T-helper 2 cell treated with Interferon-gamma antibody and Interleukin-4, amounts not matched to agents 5 μg/mL and 100 μg/mL, for 36 hours (primary cell): Measurements from ENCODE around the gene SAMD1.
"Not testable (repeated sequence)": the region's sequence is repeated elsewhere in the genome, so short reads cannot be mapped to it uniquely, and the experiment has no call there.

Source experiments
- DNase-seq: peaks from one replicate; pipeline ENCODE4 v3.0.0; 2021; ENCODE audit warnings: low spot score
- H3K27ac Mint-ChIP-seq: one replicate; pipeline ENCODE4 v1.8.0; 2021; ENCODE audit warnings: mild to moderate bottlenecking, mixed read lengths
- H3K27me3 Mint-ChIP-seq: one replicate; pipeline ENCODE4 v1.8.0; 2021; ENCODE audit warnings: low read depth, mixed read lengths
- H3K36me3 Mint-ChIP-seq: one replicate; pipeline ENCODE4 v1.8.0; 2021; ENCODE audit warnings: low read depth, mixed read lengths
- H3K4me1 Mint-ChIP-seq: one replicate; pipeline ENCODE4 v1.8.0; 2021; ENCODE audit warnings: low read depth, mixed read lengths
- H3K4me3 Mint-ChIP-seq: one replicate; pipeline ENCODE4 v1.8.0; 2022; ENCODE audit warnings: mild to moderate bottlenecking, moderate library complexity, mixed read lengths
- H3K9me3 Mint-ChIP-seq: one replicate; pipeline ENCODE4 v1.8.0; 2021; ENCODE audit warnings: mixed read lengths

SAMD1 gene

DNA sequence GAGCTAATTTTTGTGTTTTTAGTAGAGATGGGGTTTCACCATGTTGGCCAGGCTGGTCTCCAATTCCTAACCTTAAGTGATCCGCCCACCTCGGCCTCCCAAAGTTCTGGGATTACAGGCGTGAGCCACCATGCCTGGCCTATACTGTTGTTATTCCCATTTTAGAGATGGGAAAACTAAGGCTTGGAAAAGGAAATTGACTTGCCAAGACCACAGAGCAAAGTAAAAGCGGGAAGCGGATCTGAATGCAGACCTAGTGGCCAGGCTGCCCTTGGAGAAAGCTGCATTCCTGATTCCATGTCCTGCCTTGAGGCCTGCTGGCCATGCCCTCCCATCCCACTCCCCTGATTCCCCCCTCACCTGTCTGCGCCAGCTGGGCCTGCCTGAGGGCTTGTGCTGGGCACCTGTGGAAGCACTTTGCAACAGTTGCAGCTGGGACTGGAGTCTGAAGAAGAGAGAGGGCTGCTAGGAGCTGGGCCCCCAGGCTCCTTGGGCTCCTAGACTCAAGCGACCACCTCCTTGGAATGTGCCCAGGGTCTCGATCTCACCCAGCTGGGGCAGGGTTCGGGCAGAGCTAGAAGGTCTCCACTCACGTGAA is 34.4 kb downstream of the SAMD1 start:
- Mint-ChIP-seq H3K36me3 (peaks cover 22% of the 10 kb centered on the region), H3K4me3 (no peak overlapping the region), H3K27me3 (peaks cover 30% of the 10 kb centered on the region), H3K9me3 (no peaks in the 10 kb centered on the region), H3K27ac (no peak overlapping the region), H3K4me1 (peaks cover 15% of the 10 kb centered on the region)
- DNase-seq = no peak

DNA sequence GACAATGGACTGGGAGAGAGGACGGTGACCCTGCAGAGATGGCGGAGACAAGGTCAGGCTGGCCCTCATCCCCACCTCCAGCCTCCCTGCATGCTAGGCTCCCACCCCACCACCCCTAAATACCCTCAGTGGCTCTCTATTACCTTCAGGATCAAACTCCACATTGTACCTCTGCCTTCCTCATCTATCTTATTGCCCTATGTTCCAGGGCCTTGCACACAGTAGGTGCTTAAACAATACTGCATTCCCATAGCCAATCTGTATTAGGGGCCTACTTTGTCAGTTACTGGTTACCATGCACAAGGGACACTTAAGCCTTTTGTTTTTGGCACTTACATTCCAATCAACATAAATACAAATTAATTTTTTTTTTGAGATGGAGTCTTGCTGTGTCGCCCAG is 35.2 kb downstream of the SAMD1 start:
- Mint-ChIP-seq H3K4me1 (peaks cover 15% of the 10 kb centered on the region), H3K36me3 (peaks cover 28% of the 10 kb centered on the region), H3K4me3 (no peak overlapping the region), H3K9me3 (no peaks in the 10 kb centered on the region), H3K27me3 (peaks cover 28% of the 10 kb centered on the region), H3K27ac (no peak overlapping the region)
- DNase-seq = no peak

DNA sequence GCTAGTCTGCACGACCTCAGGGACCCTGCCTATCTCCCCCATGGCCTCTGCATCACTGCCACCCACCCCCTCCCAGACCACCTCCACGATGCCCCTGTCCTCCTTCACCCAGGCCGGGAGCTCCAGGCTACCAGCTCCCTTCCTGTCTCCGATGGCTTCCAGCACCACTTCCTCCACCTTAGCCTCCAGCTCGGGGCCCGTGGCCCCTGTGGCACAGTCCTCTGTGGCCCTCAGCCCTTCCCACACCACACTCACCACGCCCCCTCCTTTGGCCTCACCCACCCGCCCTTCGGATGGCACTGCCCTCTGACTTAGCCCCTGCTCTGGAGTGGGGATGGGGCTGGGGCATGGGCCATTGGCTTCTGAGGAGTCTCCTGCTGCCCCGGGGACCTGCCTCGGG is 35.8 kb downstream of the SAMD1 start:
- peaks cover 25% of the 10 kb centered on the region for H3K27me3 Mint-ChIP-seq
- DNase-seq = no peak

DNA sequence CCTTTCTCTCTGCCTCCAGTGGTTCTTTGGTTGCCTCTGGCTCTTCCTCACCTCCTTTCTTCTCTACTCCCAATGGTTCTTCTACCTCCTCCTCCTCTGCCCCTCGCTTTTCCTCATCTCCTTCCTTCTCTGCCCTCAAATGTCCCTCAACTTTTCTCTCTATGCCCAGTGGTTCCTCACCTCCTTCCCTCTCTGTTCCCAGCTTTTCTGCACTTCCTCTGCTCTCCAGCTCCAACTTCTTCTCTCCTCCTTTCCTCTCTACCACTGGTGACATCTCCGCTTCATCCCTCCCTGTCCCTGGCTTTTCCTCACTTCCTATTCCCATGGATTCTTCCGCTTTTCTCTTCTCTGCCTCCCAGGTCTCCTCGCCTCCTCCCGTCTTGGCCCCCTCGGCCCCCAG is 36.5 kb downstream of the SAMD1 start:
- Mint-ChIP-seq H3K27ac (peak overlapping the region; percentile 27), H3K36me3 (peaks cover 37% of the 10 kb centered on the region), H3K4me3 (no peak overlapping the region), H3K27me3 (peaks cover 22% of the 10 kb centered on the region), H3K4me1 (peaks cover 15% of the 10 kb centered on the region), H3K9me3 (no peaks in the 10 kb centered on the region)
- DNase-seq = no peak

More for the DNA sequence above, 35.8 kb downstream of the SAMD1 start:
- no peak overlapping the region for H3K27ac Mint-ChIP-seq
- H3K4me3 Mint-ChIP-seq = no peak overlapping the region
- no peaks in the 10 kb centered on the region for H3K9me3 Mint-ChIP-seq
- peaks cover 33% of the 10 kb centered on the region for H3K36me3 Mint-ChIP-seq
- peaks cover 15% of the 10 kb centered on the region for H3K4me1 Mint-ChIP-seq

DNA sequence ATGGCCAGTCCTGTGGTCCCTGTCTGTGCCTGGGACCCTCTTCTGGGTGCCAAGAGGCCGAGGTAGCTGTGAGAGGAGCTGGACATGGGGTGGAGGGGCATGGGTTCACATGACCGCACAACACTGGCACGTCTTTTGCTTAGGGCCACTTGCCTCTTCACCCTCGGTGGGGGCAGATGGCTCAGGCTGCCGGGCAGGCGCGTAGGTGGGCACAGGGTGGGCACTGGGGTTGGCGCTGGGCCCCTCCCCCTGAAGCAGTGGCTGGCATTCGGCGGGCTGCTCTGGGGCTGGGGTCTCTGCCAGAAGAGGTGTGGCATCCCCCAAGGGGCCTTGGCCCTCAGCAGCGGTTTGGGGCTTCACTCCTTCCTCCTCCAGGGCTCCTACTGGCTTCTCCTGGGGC is 37.1 kb downstream of the SAMD1 start:
- Mint-ChIP-seq H3K4me3 (no peak overlapping the region), H3K4me1 (peaks cover 12% of the 10 kb centered on the region), H3K27ac (no peak overlapping the region), H3K27me3 (peaks cover 16% of the 10 kb centered on the region), H3K9me3 (no peaks in the 10 kb centered on the region), H3K36me3 (peaks cover 42% of the 10 kb centered on the region)
- DNase-seq = no peak

DNA sequence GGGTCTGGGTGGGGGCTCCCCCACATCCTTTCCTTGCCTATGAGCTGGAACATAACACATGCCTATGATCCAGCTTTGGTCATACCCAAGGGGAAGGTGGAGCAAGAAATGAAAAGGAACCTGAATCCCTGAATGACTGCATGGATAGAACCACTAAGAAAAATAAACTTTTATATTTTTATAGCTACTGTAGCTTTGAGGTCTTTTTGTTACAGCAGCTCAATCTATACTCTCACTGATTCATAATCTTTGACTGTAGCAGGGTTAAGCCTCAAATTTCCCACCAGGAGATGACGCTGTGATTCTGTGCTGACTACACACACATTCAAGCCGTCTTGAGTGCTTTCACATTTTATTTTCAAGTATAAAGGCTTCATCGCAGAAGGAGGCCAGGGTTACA is 37.5 kb downstream of the SAMD1 start:
- no peak for DNase-seq
- H3K36me3 Mint-ChIP-seq = peaks cover 46% of the 10 kb centered on the region
- peaks cover 11% of the 10 kb centered on the region for H3K27me3 Mint-ChIP-seq
- no peaks in the 10 kb centered on the region for H3K9me3 Mint-ChIP-seq
- peaks cover 7% of the 10 kb centered on the region for H3K4me1 Mint-ChIP-seq
- no peak overlapping the region for H3K27ac Mint-ChIP-seq
- H3K4me3 Mint-ChIP-seq = no peak overlapping the region

DNA sequence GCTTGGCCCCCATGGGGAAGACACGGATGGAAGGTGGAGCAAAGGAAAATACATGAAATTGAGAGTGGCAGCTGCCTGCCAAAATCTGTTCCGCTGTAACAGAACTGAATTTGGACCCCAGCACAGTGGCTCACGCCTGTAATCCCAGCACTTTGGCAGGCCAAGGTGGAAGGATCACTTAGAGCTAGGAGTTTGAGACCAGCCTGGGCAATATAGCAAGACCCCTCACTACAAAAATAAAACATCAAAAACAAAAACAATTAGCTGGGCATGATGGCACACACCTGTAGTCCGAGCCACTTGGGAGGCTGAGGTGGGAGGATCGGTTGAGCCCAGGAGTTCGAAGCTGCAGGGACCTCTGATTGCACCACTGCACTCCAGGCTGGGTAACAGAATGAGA is 38.1 kb downstream of the SAMD1 start:
- no peak overlapping the region for H3K27ac Mint-ChIP-seq
- no peak overlapping the region for H3K4me3 Mint-ChIP-seq
- H3K36me3 Mint-ChIP-seq = peaks cover 50% of the 10 kb centered on the region
- H3K27me3 Mint-ChIP-seq = peaks cover 6% of the 10 kb centered on the region
- DNase-seq = no peak
- no peaks in the 10 kb centered on the region for H3K9me3 Mint-ChIP-seq
- peaks cover 2% of the 10 kb centered on the region for H3K4me1 Mint-ChIP-seq

DNA sequence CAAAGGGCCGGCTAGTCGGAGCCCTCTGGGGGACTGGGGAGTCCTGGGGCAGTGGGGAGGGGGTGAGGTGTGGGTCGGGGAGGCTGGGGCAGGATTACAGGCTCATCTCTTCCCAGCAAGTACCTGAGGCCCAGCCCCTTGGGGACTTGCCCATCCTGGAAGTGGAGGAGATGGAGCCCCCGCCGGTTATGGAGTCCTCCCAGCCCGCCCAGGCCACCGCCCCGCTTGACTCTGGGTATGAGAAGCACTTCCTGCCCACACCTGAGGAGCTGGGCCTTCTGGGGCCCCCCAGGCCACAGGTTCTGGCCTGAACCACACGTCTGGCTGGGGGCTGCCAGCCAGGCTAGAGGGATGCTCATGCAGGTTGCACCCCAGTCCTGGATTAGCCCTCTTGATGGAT is 38.6 kb downstream of the SAMD1 start:
- H3K4me3 Mint-ChIP-seq = no peak overlapping the region
- peaks cover 54% of the 10 kb centered on the region for H3K36me3 Mint-ChIP-seq
- peaks cover 5% of the 10 kb centered on the region for H3K27me3 Mint-ChIP-seq
- H3K9me3 Mint-ChIP-seq = no peaks in the 10 kb centered on the region
- no peak for DNase-seq
- H3K4me1 Mint-ChIP-seq = peaks cover 1% of the 10 kb centered on the region
- no peak overlapping the region for H3K27ac Mint-ChIP-seq

DNA sequence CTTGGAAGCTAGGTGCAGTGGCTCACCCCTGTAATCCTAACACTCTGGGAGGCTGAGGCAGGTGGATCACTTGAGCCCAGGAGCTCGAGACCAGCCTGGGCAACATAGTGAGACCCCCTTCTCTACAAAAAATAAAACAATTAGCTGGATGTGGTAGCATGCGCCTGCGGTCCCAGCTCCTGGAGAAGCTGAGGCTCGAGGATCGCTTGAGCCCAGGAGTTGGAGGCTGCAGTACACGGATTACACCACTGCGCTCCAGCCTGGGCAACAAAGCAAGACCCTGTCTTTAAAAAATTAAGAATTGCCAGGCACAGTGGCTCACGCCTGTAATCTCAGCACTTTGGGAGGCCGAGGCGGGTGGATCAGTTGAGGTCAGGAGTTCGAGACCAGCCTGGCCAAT is 39.6 kb downstream of the SAMD1 start:
- H3K36me3 Mint-ChIP-seq = peaks cover 62% of the 10 kb centered on the region
- H3K4me1 Mint-ChIP-seq, H3K27ac Mint-ChIP-seq, H3K27me3 Mint-ChIP-seq, H3K9me3 Mint-ChIP-seq, H3K4me3 Mint-ChIP-seq, DNase-seq: not testable (repeated sequence)

DNA sequence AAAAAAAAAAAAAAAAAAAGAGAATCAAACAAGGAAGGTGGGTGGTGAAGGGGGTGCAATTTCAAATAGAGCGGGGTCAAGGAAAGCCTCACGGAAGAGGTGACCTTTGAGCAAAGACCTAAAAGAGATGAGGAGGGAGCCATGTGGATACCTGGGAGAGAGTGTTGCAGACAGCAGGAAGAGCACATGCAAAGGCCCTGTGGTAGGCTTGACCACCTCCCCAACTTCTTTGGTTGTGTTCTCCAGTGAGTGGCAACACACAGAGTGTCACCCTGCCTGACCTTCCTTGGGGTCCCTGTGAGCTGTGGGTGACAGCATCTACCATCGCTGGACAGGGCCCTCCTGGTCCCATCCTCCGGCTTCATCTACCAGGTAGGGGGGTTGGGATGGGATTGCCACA is 40.0 kb downstream of the SAMD1 start:
- DNase-seq = no peak
- H3K27me3 Mint-ChIP-seq = peaks cover 2% of the 10 kb centered on the region
- H3K4me3 Mint-ChIP-seq = no peak overlapping the region
- no peaks in the 10 kb centered on the region for H3K4me1 Mint-ChIP-seq
- H3K27ac Mint-ChIP-seq = no peak overlapping the region
- H3K9me3 Mint-ChIP-seq = no peaks in the 10 kb centered on the region
- H3K36me3 Mint-ChIP-seq = peaks cover 65% of the 10 kb centered on the region

DNA sequence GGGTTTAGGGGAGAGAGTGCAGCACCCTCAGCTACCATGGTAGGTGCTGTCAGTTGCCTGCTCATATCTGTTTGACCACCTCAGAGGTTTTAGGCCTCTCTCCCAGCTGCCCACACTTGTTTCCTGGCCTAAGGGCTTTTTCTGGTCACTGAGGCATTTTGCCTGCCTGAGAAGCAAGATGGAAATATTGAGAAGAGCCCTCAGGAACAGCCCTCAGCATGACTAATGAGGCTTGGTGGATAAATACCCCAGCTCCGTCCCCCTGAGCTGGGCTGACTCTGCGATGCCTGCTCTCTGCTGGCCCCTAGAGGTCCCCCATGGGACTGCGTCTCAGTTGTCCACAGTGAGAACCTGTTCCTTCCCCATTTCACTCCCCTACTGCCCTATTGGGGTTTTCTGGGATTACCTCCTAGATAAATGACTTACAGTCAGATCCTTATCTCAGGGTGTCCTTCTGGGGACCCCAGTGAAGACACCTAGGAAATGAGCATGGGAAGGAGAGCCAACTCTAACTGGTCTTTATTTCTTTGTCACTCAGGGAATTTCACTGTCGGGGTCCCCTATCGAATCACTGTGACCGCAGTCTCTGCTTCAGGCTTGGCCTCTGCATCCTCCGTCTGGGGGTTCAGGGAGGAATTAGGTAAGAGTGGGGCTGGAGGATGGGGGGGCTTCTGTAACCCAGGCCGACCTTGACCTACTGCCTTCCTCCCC is 42.0 kb downstream of the SAMD1 start:
- no peaks in the 10 kb centered on the region for H3K4me1 Mint-ChIP-seq
- no peak overlapping the region for H3K27ac Mint-ChIP-seq
- no peaks in the 10 kb centered on the region for H3K27me3 Mint-ChIP-seq
- peak; percentile 51 for DNase-seq
- H3K36me3 Mint-ChIP-seq = peaks cover 58% of the 10 kb centered on the region
- no peaks in the 10 kb centered on the region for H3K9me3 Mint-ChIP-seq
- no peak overlapping the region for H3K4me3 Mint-ChIP-seq

DNA sequence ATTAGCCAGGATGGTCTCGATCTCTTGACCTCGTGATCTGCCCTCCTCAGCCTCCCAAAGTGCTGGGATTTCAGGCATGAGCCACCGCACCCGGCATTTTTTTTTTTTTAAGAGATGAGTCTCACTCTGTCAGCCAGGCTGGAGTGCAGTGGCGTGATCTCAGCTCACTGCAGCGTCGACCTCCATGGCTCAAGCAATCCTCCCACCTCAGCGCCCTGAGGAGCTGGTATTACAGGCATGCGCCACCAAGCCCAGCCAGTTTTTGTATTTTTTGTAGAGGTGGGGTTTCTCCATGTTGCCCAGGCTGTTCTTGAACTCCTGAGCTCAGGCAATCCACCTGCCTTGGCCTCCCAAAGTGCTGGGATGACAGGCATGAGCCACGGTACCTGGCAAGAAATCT is 42.7 kb downstream of the SAMD1 start:
- peaks cover 61% of the 10 kb centered on the region for H3K36me3 Mint-ChIP-seq
- not testable (repeated sequence) for DNase-seq, H3K4me1 Mint-ChIP-seq, H3K27me3 Mint-ChIP-seq, H3K27ac Mint-ChIP-seq, H3K4me3 Mint-ChIP-seq, H3K9me3 Mint-ChIP-seq

DNA sequence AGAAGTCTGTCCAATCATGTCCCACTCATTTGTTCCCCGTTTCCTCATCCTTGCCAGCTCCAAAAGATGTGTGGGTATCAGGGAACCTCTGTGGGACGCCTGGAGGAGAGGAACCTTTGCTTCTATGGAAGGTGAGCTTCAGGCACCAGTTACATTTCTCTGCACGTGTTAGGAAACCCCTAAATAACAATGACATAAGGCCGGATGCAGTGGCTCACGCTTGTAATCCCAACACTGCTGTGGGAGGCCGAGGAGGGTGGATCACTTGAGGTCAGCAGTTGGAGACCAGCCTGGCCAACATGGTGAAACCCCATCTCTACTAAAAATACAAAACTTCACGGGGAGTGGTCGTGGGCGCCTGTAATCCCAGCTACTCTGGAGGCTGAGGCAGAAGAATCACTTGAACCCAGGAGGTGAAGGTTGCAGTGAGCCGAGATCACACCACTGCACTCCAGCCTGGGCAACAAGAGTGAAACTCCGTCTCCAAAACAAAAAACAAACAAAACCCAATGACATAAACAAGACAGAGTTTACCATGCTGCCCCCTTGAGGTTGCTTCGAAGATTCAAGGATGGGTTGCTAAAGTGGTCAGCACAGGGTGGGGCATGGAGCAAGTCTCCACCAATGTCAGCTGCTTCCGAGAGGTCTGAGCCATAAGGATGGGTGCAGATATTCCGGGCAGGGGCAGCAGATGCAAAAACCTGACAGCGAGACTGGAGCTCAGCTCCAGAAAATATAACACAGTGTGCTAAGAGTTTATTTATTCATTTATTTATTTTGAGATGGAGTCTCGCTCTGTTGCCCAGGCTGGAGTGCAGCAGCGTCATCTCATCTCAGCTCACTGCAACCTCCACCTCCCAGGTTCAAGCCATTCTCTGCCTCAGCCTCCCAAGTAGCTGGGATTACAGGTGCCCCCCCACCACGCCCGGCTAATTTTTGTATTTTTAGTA is 47.6 kb downstream of the SAMD1 start:
- peaks cover 51% of the 10 kb centered on the region for H3K36me3 Mint-ChIP-seq
- DNase-seq = peak; percentile 16
- H3K4me1 Mint-ChIP-seq, H3K9me3 Mint-ChIP-seq, H3K27me3 Mint-ChIP-seq, H3K4me3 Mint-ChIP-seq: not testable (repeated sequence)
- H3K27ac Mint-ChIP-seq = peak overlapping the region; percentile 77

DNA sequence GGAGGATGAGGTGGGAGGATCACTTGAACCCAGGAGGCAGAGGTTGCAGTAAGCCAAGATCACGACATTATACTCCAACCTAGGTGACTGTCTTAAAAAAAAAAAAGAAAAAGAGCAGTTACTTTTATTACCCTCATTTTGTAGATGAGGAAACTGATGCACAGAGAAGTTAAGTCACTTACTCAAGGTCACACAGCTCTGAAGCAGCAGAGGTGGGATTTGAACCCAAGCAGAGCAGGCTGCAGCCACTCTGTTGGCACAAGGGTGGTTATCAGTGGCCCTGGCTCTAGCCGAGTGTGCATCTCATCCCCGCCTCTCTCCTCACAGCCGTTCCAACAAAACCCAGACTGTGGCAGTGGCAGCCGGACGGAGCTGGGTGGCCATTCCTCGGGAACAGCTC is 51.4 kb downstream of the SAMD1 start:
- H3K36me3 Mint-ChIP-seq = peaks cover 47% of the 10 kb centered on the region
- H3K4me3 Mint-ChIP-seq = no peak overlapping the region
- DNase-seq = no peak
- no peak overlapping the region for H3K27ac Mint-ChIP-seq
- no peaks in the 10 kb centered on the region for H3K9me3 Mint-ChIP-seq
- H3K4me1 Mint-ChIP-seq = peaks cover 6% of the 10 kb centered on the region
- no peaks in the 10 kb centered on the region for H3K27me3 Mint-ChIP-seq
